Measurements from ENCODE around the gene CDIP1. TPM values are rescaled to one million over a fixed set of nuclear protein-coding genes. Genes with fewer than 3 reads are reported as not detected.

Gene CDIP1
- total RNA-seq, 1 experiment from 2014 or later: 49.7 TPM

GRCh38 chr16:4486126-4486893 is 52.3 kb downstream of the CDIP1 start:
- no peak overlapping the region for H4K91ac ChIP-seq (ENCODE audit: insufficient read length, low read depth, low read length)
- H2BK15ac ChIP-seq (ENCODE audit: low read depth, low read length): no peak overlapping the region
- H2AFZ ChIP-seq (ENCODE audit: low read length): no peak overlapping the region
- no peaks in the 10 kb centered on the region for H3K9me3 ChIP-seq (ENCODE audit: control insufficient read depth, low read depth, low read length)
- no peak overlapping the region for H4K8ac ChIP-seq (replicated peaks; ENCODE audit: insufficient read length, low read depth, low read length)
- H3K9ac ChIP-seq (ENCODE audit: extremely low read depth, insufficient read length, low read length): no peak overlapping the region
- H4K20me1 ChIP-seq (ENCODE audit: control insufficient read depth, insufficient read depth, insufficient read length): no peaks in the 10 kb centered on the region
- no peak overlapping the region for H3K4ac ChIP-seq (ENCODE audit: low read depth, low read length)
- no CpG with 5 or more reads among the region's 3 CpGs for WGBS (ENCODE audit: extremely low coverage, insufficient read length, low lambda C conversion rate)
- no peak overlapping the region for H2BK20ac ChIP-seq (ENCODE audit: low read depth, low read length, poor library complexity, severe bottlenecking)
- H4K5ac ChIP-seq (ENCODE audit: insufficient read length, low read depth, low read length): no peak overlapping the region
- H3K36me3 Mint-ChIP-seq (ENCODE audit: insufficient read depth in 1 of 3, low read depth in 3 of 3): peaks cover 0 to 22% (median 0%) of the 10 kb centered on the region in 3 experiments; a peak in 5 of 7 replicates
- no peak overlapping the region for H2BK120ac ChIP-seq (ENCODE audit: low read depth, low read length, poor library complexity, severe bottlenecking)
- no peak overlapping the region for H3K4me2 ChIP-seq (ENCODE audit: insufficient read depth, insufficient read length, low read length)
- H3K4me1 ChIP-seq (ENCODE audit: insufficient read depth, low read length): no peaks in the 10 kb centered on the region
- H3K27me3 Mint-ChIP-seq (ENCODE audit: low read depth): no peaks in the 10 kb centered on the region
- H3K56ac ChIP-seq (ENCODE audit: insufficient read length, low read depth, low read length): no peak overlapping the region
- H3K14ac ChIP-seq (ENCODE audit: insufficient read depth, low read length): no peak overlapping the region
- H3K4me1 Mint-ChIP-seq: peaks cover 3 to 9% of the 10 kb centered on the region in 2 experiments; a peak in 3 of 4 replicates
- H3K79me1 ChIP-seq (ENCODE audit: insufficient read depth, low read depth, low read length, poor library complexity, severe bottlenecking): peaks cover 3% of the 10 kb centered on the region
- H3K4me3 Mint-ChIP-seq: no peak overlapping the region
- H2BK12ac ChIP-seq (ENCODE audit: insufficient read length, low read depth, low read length): no peak overlapping the region
- no peaks in the 10 kb centered on the region for H3K27me3 ChIP-seq (ENCODE audit: insufficient read depth, low read length)
- H2AK5ac ChIP-seq (ENCODE audit: insufficient read length, low read length): no peak overlapping the region
- H2BK5ac ChIP-seq (ENCODE audit: insufficient read length, low read length): no peak overlapping the region
- H3K27ac ChIP-seq (ENCODE audit: insufficient read length, low read depth, low read length): no peak overlapping the region
- no peaks in the 10 kb centered on the region for H3K23me2 ChIP-seq (ENCODE audit: insufficient read length, low read depth, low read length, poor library complexity, severe bottlenecking)
- no peaks in the 10 kb centered on the region for H3K9me3 Mint-ChIP-seq
- peak overlapping the region in 1 of 3 experiments; percentile 23; a peak in 1 of 7 replicates for H3K27ac Mint-ChIP-seq
- H3T11ph ChIP-seq (ENCODE audit: low read length): no peak overlapping the region
- H3K18ac ChIP-seq (ENCODE audit: insufficient read length, low read depth, low read length): no peak overlapping the region
- no peak for DNase-seq
- no peak overlapping the region for H3K23ac ChIP-seq (ENCODE audit: insufficient read length, low read depth, low read length)
- no peaks in the 10 kb centered on the region for H3K79me2 ChIP-seq (ENCODE audit: insufficient read depth, low read length)
- no peak for TF ChIP-seq CTCF (conservative IDR thresholded peaks at IDR 0.05)
